MM.1S (cell line): ENCODE data around the gene NAA25.

Experiments
- CTCF ChIP-seq: fragments of 300-600 bp; sonication (generic); IDR thresholded peaks from 2 replicates; pipeline ENCODE4 v1.5.1; 2016; ENCODE audit warnings: antibody characterized with exemption, low read length, mixed read lengths
- EZH2 ChIP-seq: fragments of 300-600 bp; sonication (generic); optimal IDR thresholded peaks from 2 replicates; pipeline ENCODE3; 2017; ENCODE audit warnings: low read depth, mild to moderate bottlenecking, antibody characterized with exemption, low read length, mixed read lengths
- EZH2phosphoT487 ChIP-seq: fragments of 300-600 bp; sonication (generic); IDR thresholded peaks from 2 replicates; pipeline ENCODE4 v1.6.1; 2018; ENCODE audit warnings: antibody characterized with exemption, low read length

DNA sequence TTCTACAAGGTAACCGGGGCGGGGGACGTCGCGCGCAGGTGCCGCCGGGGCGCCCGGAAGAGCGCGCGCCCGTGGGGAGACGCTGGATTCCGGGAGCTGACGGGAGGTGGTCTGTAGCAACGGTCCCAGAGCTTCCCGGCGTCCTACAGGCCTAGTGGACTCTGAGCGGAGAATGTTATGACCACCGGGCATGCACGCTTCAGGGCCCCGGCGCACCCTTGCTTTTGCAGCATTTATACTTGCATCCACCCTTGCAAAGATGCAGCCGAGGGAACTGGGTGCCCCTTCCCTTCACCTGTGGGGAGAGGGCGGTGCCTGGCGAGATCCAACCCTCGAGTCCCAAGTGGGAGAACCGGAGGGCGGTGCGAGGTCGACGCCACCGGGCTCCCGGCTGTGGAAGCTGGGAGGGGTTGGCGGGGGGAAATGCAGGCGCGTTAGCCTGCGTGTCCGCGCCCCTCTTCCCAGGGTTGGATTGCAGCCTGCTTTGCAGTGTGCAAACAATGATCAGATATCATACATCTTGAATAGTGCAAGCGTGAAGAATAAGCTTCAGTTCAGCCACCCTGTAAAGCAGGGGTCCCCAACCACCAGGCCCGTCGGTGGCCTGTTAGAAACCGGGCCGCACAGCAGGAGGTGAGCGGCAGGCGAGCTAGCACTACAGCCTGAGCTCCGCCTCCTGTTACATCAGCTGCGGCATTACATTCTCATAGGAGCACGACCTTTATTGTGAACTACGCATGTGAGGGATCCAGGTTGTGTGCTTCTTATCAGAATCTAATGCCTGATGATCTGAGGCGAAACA, 94.8 kb downstream of the NAA25 start:
- TF ChIP-seq CTCF (no peak), EZH2phosphoT487 (no peak), EZH2 (no peak)
